TTC549 (cell line): Measurements from ENCODE around the gene KCNH8.

ENCODE experiments used
- FAIRE-seq: peaks from 2 replicates; lab custom pipeline; 2012; peaks lifted over from hg19 to GRCh38; lab: Jason Lieb, UNC

The KCNH8 gene

DNA sequence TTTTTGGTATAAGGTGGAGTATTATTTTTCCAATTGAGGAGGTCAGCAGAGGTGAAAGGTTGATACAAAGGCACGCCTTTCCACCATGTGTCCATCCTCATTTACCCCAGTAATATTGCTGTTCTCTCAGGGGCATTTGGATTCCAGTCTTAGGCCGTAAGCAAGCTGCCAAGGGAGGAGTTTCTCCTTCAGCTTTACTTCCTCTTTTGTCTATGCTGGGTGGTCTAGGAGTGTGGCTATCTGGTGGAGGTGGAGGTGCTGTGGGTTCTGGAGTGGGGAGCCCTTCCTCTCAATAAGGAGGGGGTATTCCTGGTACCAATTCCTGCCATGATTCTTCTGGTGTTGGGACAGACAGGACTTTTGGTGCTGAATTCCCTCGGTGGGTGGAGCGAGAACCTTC is 340.6 kb downstream of the KCNH8 start:
- no peak for FAIRE-seq

DNA sequence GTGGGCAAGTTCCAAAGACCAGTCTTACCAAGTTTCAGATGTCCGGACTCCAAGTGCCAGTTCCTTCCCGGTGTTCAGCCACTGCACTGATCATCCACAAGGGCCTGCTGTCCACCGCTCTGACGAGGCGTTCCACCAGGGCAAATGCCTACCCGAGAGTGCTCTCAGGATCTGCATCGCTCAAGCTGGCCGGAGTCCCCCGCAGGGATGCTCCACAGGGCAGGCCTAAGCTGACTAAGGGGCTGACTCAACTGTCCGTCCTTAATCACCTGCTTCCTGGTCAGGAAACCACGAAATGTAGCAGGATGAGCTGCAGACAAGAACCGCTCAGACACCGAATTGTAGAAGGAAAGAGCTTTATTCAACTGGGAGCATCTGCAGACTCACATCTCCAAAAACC is 341.6 kb downstream of the KCNH8 start:
- FAIRE-seq = no peak

DNA sequence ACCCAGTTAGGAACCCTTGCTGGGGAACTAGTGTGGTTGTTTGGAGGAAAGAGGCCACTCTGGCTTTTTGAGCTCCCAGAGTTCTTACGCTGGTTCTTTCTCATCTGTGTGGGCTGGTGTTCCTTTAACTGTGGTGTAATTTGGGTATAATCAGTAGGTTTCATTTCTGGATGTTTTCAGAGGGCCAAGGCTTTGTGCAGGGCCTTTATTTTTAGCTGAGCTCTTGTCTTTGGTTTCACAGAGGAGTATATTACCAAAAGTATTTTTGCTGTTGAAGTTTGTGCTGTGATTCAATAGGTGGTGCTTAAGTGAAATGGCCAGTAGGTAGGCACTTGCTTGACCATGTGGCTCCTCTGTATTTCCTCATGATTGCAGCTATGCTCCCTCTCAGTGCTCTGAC is 357.9 kb downstream of the KCNH8 start:
- no peak for FAIRE-seq

DNA sequence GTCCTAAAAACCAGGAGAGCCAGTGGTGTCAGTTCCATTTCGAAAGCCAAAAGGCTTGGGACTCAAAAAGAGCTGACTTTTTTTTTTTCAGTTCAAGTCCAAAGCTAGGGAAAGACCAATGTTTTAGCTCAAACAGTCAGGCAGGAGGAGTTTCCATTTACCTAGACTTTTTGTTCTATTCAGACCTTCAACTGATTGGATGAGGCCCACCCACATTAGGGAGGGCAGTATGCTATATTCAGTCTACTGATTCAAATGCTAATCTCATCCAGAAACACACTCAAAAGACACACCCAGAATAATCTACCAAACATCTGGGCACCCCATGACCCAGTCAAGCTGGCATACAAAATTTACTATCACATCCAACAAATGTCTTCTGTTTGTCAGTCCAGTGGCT is 374.0 kb downstream of the KCNH8 start:
- no peak for FAIRE-seq

DNA sequence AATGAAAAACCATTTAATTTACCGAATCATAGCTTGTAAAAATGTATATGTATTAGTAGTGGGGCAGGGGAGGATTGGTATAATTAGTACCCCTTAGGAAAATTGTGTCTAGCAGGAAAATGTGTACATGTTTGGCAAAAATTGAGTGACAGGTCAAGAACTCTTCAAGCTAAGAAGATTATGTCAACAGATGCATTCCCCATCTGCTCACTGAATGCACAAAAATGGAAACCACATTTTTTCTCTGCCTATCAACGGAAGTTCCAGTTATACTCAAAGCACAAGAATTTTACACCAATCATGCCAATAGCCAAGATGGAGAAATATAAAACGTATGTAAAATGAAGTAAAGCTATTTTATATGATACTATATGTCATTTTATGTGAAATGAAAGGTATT is 377.8 kb downstream of the KCNH8 start:
- no peak for FAIRE-seq

DNA sequence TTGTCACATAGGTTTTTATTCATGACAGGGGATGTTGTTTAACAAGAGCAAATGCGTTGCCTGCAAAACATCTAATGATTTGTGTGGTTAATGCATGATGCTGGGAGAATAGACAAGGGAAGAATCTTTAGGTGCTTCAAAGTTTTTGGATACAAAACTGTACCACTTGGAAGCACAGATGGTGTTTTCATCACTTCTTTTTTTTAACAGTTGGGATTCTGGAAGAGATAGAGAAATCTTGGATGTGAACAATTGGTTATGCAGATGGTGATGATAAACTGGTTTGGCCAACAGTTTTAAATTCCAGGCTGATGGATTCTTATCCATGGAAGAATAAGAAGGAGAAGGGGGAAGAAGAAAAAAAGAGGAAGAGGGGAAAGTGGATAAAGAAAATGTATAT is 379.4 kb downstream of the KCNH8 start:
- no peak for FAIRE-seq

DNA sequence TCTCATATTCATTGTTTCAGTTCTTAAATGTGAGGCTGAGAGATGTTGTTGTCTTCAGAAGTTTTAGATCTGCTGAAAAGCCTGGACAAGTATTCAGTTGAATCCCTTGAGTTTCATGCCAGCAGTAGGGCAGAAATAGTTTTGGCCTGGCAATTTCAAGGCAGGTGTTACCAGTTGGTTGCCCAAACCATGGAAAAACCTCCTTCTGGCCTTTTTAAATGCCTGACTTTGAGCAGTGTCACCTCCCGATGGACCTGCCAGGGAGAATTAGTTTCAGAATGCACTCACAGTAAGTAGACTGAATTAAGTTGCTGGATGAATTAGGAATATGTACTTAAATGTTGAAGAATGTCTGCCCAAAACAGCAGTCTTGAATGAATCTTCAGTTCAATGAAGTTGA is 383.1 kb downstream of the KCNH8 start:
- no peak for FAIRE-seq

DNA sequence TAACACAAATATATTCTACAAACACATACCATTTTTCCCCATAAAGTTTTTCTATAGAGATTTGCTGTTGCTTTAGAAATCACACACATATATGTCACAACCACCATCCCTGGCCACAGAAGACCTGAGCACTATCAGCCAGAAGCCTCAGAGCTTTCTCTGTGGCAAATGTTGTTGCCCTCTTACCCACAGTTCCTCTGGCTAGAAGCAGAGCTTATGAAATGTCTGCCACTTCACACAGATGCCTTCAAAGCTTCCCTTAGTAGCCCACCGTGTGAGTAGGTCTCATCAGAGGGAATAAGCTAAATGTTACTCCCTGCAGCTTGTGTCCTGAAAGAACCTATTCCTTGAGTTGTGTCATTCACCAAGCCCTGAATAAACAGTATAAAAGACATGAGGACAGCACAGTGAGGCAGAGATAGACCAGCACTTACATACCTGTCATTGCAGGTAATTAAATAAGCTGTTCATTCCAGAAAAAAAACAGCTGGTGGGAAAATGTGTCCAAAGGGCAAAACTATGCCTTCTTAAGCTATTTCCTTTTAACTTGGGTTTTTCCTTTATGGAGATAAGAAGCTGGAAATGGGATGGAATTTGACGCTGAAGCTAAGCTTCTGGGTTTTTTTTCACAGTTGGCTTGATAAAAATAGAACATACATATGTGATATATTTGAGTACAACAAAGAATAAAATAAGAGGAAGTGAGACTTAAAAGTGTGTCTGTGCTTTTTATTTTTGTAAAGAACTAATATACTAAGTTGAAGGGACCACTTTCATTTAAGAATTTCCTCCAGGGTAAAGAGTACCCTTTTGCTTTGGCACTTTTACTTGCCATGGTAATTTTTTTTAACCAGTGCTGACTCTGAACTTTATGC is 391.4 kb downstream of the KCNH8 start:
- FAIRE-seq = no peak

DNA sequence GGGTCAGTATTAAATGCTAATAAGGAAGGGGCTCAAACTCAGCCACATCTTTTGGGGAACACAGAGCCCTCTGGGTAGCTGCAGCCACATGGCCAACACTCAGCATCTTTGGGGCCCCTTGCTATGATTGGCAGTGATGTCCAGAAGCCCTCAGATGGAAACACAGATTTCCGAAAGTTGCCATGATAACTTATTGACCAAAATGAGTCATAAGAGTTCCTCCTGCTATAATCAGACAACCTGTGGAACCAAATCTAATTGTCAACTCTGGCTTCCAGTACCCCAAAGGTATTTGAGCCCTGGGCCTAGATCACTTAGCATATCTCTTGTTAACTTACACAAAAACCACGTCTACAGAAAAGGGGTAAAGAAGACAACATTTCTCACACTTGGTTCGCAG is 392.2 kb downstream of the KCNH8 start:
- no peak for FAIRE-seq

DNA sequence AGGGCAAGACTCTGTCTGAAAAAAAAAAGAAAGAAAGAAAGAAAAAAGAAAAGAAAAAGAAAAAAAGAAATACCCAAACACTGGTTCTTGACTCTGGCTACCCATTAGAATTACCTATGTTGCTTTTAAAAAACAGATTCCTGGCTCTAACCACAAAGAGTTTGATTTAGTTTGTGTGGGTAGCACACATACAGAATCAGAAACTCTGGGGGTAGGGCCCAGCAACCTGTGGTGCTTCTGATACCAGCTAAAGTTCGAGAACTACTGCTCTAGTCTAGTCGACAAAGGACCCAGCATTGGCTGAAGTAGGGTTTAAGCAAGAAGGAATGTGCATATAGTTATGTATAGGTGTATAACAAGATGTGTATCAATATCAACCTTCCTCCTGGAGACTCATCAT is 393.0 kb downstream of the KCNH8 start:
- no peak for FAIRE-seq

DNA sequence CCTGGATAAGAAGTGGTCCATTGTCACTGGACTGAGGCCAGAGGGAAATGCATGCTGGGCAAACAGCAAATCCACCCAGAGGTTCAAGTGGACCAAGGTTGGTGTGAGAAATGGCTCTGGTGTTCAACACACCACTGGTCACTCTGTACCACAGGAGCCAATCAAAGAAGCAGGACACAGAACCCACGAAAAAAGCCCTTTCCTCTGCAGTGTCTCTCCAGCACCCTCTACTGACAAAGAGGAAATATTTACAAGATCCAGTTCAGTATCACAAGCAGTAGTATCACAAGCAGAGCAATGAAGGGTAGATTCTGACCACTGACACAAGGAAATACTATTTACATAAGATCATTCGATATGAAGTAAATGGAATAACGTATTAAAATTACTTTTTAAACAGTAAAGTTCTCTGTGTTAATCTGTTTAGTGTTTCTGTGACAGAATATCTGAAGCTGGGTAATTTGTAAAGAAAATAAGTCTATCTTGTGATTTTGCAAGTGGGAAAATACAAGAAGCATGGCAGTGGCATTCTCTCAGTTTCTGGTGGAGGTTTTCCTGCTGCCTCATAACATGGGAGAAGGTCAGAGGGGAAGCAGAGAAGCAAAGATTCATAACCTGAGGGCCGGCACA is 395.0 kb downstream of the KCNH8 start:
- no peak for FAIRE-seq

DNA sequence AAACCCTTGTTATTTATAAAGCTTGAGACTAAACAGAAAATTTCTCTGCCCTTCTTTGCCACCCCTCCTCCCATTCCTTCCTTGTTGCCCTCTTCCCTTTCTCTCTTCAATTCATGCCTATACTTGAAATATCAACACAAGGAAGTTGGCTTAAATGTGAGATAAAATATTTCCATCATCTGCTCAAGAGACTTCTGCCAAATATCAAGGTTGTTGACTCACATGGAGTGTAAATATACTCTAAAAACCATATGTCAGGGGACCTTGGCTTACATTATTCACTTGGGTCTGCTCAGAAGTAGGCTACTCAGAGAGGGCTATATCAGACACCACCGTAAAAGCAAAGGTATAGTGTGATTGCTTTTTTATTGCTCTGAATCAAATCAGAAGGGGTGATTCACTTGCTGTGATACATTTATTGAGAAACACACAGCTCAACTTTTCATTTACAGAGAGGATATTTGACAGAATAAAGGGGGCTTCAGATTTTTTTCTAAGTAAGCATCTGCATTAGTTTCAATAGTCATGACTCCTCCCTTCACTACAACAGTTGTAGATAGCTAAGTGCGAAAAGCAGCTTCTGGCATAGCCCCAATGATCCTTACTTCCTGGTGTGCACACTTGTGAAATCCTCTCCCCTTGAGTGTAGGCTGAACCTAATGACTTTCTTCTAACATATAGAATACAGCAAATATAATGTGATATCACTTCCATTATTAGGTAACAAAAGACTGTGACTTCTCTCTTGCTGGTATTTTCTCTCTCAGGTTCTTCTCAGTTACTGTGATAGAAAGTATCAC is 399.6 kb downstream of the KCNH8 start:
- no peak for FAIRE-seq

DNA sequence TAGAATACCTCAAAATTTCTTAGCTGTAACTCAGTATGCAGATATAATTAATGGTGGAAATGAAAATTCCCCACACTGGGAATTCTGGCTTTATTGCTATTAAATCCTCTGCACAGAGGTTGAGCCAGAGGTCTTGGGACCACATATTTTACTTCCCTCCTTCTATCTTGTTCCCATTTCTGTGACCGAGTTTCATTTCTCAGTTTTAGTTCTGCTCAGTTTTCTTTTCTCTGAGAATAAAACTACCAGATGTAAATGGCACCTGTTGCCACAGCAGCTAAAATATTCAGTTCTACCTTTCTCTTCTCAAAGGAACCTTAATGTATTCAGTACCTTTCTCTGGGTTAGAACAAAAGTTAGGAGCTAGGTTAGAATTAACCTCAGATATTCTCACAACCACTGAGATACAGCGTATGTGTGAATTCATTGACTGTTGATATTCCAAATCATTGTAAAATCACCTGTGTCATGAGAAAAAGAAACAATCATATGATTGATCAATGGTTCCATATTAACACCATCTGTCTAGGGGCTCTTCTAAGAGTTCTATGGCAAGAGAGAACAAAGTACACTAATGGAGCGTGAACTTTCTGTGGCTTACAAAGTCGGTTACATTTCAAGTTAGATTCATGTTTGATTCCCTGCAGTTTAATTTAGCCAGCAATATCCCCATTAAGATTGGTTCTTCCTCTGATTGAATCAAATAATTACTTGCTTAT is 411.6 kb downstream of the KCNH8 start:
- FAIRE-seq = no peak

DNA sequence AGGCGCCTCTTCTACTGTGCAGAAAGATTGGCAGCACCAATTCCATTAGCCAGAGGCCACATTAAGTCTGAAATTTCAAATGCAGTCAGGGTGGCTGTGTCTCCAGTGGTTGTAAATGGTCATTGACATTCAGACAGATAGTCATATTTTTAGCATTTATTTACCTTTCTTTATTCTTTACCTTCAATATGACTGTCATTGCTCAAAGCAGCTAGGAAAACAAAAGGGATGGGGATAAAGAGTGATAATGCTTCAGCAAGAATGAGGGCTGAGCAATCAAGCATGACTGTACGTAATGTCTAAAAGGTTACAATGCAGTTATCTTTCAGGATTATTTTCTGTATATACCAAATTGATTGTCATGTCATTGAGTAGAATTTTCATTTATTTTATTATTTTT is 425.3 kb downstream of the KCNH8 start:
- no peak for FAIRE-seq

DNA sequence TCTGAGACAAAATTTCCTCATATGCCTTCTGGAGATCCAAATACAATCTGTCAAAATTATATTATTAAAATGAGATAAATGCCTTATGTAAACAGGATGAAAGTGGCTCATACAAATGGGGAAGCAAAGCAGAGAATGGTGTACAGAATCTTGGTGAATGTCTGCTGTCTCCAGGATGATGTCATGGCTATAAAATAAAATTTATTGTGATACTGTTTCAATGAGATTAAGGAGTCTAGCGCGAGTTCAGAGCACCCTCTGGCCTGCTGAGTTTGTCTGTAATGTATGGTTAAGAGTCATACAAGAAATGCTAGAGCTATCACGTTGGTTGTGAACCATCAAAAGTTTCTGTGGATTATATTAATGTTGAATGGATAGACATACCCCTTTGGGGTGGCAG is 426.0 kb downstream of the KCNH8 start:
- FAIRE-seq = no peak

DNA sequence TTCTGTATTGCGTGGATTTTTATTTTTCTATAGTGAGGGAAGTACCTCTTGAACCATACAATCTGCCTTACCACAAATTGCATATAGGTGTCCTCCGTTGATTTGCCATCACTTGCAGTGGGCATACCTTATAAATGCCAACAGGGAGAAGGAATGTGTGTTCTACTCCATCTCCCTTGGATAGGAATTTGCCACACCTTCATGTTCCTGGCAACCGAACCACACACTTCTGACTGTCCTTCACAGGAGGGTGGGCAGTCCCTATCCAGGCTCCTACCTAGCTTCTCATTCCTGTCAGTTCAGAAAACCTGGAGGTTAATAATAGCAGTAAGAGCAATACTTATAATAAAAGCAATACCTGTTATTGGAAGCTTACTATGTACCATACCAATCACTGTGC is 428.0 kb downstream of the KCNH8 start:
- FAIRE-seq = no peak
